Mammary epithelial cell (primary cell): ENCODE data around the gene S1PR5.

ENCODE experiments used
- EZH2 ChIP-seq: IDR thresholded peaks from 2 replicates; pipeline ENCODE4 v1.6.1; 2012; ENCODE audit warnings: low read length, inconsistent platforms, borderline replicate concordance
- TF ChIP-seq, protein P1 (sequence below), 2 donors: IDR thresholded peaks in 1 of 2; conservative IDR thresholded peaks in 1 of 2; 2 replicates each; pipeline ENCODE4 v1.5.1; 2011 to 2012; ENCODE audit warnings: inconsistent platforms in 2 of 2, low read length in 2 of 2, mild to moderate bottlenecking in 2 of 2, control low read depth in 1 of 2, low read depth in 1 of 2; ENCODE audit not compliant: insufficient read depth in 1 of 2; ENCODE audit errors: extremely low read depth in 1 of 2

DNA sequence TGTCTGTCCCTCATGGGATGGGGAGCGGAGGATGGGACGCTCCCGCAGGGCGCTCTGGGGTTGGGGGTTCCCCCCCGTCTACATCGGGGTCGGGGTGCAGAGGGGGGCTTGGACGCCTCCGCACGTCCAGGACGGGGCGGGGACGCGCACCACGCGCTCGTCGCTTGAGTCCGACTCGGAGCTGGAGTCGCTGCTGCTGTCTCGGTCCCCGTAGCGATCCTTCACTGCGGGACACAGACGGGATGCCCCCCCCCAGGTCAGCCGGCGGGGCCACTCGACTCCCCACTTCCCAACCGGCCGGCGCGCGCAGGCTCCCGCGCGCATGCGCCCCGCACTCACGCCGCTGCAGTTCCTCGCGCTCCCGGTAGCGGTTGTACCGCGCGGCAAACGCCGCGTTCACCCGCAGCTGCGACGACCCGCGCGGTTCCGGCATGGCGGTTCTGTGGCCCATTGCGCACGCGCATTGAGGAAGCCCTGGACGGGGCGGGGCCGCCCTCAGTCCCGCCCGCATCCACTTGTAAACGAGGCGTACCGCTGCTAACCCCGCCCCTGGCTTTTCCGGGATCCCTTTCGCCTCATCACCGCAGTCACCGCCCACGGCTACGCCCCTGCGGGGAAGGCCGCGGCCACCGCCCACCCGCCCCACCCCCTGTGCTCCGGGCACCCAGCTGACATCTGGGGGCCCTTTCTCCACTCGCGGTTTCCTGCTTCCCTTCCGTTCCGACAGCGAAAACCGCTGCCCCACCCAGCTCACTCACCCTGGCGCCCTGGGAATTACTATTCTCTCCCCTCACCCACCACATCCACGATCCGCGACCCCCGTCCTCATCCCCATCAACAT, 48.5 kb upstream of the S1PR5 start, which contains the start of gene KRI1:
- TF ChIP-seq, protein P1, sequence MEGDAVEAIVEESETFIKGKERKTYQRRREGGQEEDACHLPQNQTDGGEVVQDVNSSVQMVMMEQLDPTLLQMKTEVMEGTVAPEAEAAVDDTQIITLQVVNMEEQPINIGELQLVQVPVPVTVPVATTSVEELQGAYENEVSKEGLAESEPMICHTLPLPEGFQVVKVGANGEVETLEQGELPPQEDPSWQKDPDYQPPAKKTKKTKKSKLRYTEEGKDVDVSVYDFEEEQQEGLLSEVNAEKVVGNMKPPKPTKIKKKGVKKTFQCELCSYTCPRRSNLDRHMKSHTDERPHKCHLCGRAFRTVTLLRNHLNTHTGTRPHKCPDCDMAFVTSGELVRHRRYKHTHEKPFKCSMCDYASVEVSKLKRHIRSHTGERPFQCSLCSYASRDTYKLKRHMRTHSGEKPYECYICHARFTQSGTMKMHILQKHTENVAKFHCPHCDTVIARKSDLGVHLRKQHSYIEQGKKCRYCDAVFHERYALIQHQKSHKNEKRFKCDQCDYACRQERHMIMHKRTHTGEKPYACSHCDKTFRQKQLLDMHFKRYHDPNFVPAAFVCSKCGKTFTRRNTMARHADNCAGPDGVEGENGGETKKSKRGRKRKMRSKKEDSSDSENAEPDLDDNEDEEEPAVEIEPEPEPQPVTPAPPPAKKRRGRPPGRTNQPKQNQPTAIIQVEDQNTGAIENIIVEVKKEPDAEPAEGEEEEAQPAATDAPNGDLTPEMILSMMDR (conservative IDR thresholded peaks at IDR 0.05 in 1 of 2, IDR thresholded peaks at IDR 0.05 in 1 of 2; ENCODE audit: extremely low read depth in 1 of 2, insufficient read depth in 1 of 2, low read depth in 1 of 2, low read length in 2 of 2) = peak; percentile 16 to 42
- TF ChIP-seq EZH2 = no peak
